HEK293T (cell line): ENCODE results near the gene ICAM4.

Source experiments
- ARNT ChIP-seq: fragments of 450-650 bp; IDR thresholded peaks from 2 replicates; pipeline ENCODE4 v1.6.1; 2017; ENCODE audit warnings: mild to moderate bottlenecking
- FOXA1 ChIP-seq: fragments of 450-650 bp; IDR thresholded peaks from 2 replicates; pipeline ENCODE4 v1.6.1; 2016; ENCODE audit warnings: mild to moderate bottlenecking
- FOXK2 ChIP-seq: fragments of 450-650 bp; IDR thresholded peaks from 2 replicates; pipeline ENCODE4 v1.6.1; 2016; ENCODE audit warnings: mild to moderate bottlenecking
- HDGF ChIP-seq: fragments of 450-650 bp; IDR thresholded peaks from 2 replicates; pipeline ENCODE4 v1.6.1; 2017; ENCODE audit warnings: antibody characterized with exemption, borderline replicate concordance
- TF ChIP-seq, protein P1 (sequence below): fragments of 450-650 bp; IDR thresholded peaks from 2 replicates; pipeline ENCODE4 v1.6.1; 2016

- TF ChIP-seq FOXK2 (no peak), ARNT (no peak), FOXA1 (no peak), HDGF (no peak)
- TF ChIP-seq, protein P1, sequence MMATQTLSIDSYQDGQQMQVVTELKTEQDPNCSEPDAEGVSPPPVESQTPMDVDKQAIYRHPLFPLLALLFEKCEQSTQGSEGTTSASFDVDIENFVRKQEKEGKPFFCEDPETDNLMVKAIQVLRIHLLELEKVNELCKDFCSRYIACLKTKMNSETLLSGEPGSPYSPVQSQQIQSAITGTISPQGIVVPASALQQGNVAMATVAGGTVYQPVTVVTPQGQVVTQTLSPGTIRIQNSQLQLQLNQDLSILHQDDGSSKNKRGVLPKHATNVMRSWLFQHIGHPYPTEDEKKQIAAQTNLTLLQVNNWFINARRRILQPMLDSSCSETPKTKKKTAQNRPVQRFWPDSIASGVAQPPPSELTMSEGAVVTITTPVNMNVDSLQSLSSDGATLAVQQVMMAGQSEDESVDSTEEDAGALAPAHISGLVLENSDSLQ = no peak
Observed at GRCh38 chr19:10335352-10335985, 48.7 kb downstream of the ICAM4 start.
